GM12878 (cell line): ENCODE measurements around the gene DENND10. TPM values are rescaled to one million over a fixed set of nuclear protein-coding genes. Genes with fewer than 3 reads are reported as not detected.
A peak's percentile ranks its signal among the peaks of the same experiment; 100 is the strongest.

Source experiments
- ATAC-seq: fragments of 200-7000 bp; cut with Tn5 transposase; 3 replicates; pipeline ENCODE4 v1.9.1; 2020; ENCODE audit warnings: mild to moderate bottlenecking, moderate library complexity
- BruUV-seq: library from RNA; stranded (reverse); fragments of 400-500 nt; replicated peaks from 2 replicates; lab custom pipeline; 2021; lab: Mats Ljungman, UMichigan
- CTCF ChIA-PET: fragments of 300-600 bp; sonication (Branson Sonifier 250); formaldehyde crosslinking; extraction: SDS; loops from one replicate; lab custom pipeline; 2021; ENCODE audit warnings: inconsistent platforms; lab: Yijun Ruan, JAX
- POLR2A ChIA-PET: fragments of 350-600 bp; formaldehyde crosslinking; extraction: SDS; loops from one replicate; lab custom pipeline; 2021; ENCODE audit warnings: inconsistent platforms; lab: Charles Lee
- RAD21 ChIA-PET: fragments of 300-600 bp; sonication (Branson Sonifier 250); formaldehyde crosslinking; loops from one replicate; lab custom pipeline; 2023; ENCODE audit warnings: antibody characterized with exemption; ENCODE audit not compliant: unreplicated experiment; lab: Charles Lee
- SMC1A ChIA-PET: fragments of 300-600 bp; sonication (Branson Sonifier 250); formaldehyde crosslinking; loops from one replicate; lab custom pipeline; 2023; ENCODE audit not compliant: unreplicated experiment, uncharacterized antibody; lab: Charles Lee
- DNase-seq: peaks from one replicate; pipeline ENCODE4 v3.0.0-alpha.2; 2011; ENCODE audit warnings: low read depth, low spot score
- FAIRE-seq: peaks from 3 replicates; lab custom pipeline; 2011; peaks lifted over from hg19 to GRCh38; lab: Jason Lieb, UNC
- H2AFZ ChIP-seq: 2 replicates; pipeline ENCODE4 v1.6.0; 2011; ENCODE audit warnings: low read depth, low read length, control low read depth; ENCODE audit not compliant: control insufficient read depth
- H3K27ac ChIP-seq: 2 replicates; pipeline ENCODE4 v1.5.1; 2011; ENCODE audit warnings: control low read depth; ENCODE audit not compliant: control insufficient read depth, insufficient read depth
- H3K27me3 ChIP-seq, 2 experiments: replicated peaks in 1 of 2; 2 replicates each; pipeline versions ENCODE4 v1.6.0 to v1.6.1; 2011; ENCODE audit warnings: low read length in 1 of 2; ENCODE audit not compliant: control insufficient read depth in 2 of 2, insufficient read depth in 2 of 2
- H3K36me3 ChIP-seq, 2 experiments: 2 replicates each; pipeline ENCODE4 v1.5.1; 2011; ENCODE audit warnings: low read length in 1 of 2; ENCODE audit not compliant: control insufficient read depth in 2 of 2, insufficient read depth in 2 of 2
- H3K4me1 ChIP-seq: 2 replicates; pipeline ENCODE4 v1.6.1; 2011; ENCODE audit warnings: mild to moderate bottlenecking, low read length, moderate library complexity, mixed read lengths; ENCODE audit not compliant: control insufficient read depth, insufficient read depth
- H3K4me2 ChIP-seq: 2 replicates; pipeline ENCODE4 v1.6.0; 2011; ENCODE audit warnings: control low read depth; ENCODE audit not compliant: control insufficient read depth, insufficient read depth
- H3K4me3 ChIP-seq: fragments of 200-600 bp; sonication (generic); 2 replicates; pipeline ENCODE4 v1.5.1; 2016
- H3K79me2 ChIP-seq: 2 replicates; pipeline ENCODE4 v1.6.0; 2011; ENCODE audit warnings: low read length; ENCODE audit not compliant: control insufficient read depth, insufficient read depth
- H3K9ac ChIP-seq: 2 replicates; pipeline ENCODE4 v1.8.0; 2011; ENCODE audit warnings: low read length, control low read depth, mixed read lengths; ENCODE audit not compliant: control insufficient read depth, insufficient read depth
- H3K9me3 ChIP-seq: replicated peaks from 3 replicates; pipeline ENCODE4 v1.5.1; 2011; ENCODE audit warnings: mild to moderate bottlenecking, low read length; ENCODE audit not compliant: control insufficient read depth, insufficient read depth
- H4K20me1 ChIP-seq: 2 replicates; pipeline ENCODE4 v1.6.0; 2011; ENCODE audit not compliant: control insufficient read depth, insufficient read depth
- CBFB ChIP-seq: IDR thresholded peaks from 2 replicates; pipeline ENCODE4 v1.6.1; 2016; ENCODE audit warnings: antibody characterized with exemption, low read depth
- HDAC6 ChIP-seq: fragments of 200-600 bp; sonication (generic); IDR thresholded peaks from one replicate; pipeline ENCODE4 v1.8.0; 2017; ENCODE audit warnings: antibody characterized with exemption; ENCODE audit not compliant: unreplicated experiment
- KAT2A ChIP-seq: conservative IDR thresholded peaks from 2 replicates; pipeline ENCODE4 v1.6.1; 2011; ENCODE audit warnings: low read depth, low read length; ENCODE audit not compliant: control insufficient read depth
- NFYB ChIP-seq: IDR thresholded peaks from 2 replicates; pipeline ENCODE4 v1.6.1; 2011; ENCODE audit warnings: low read depth, mild to moderate bottlenecking, low read length, improper control_type of control experiment, moderate library complexity; ENCODE audit not compliant: insufficient read depth
- NR2F1 ChIP-seq: fragments of 450-650 bp; conservative IDR thresholded peaks from 2 replicates; pipeline ENCODE4 v1.6.1; 2017; ENCODE audit warnings: mild to moderate bottlenecking
- TCF12 ChIP-seq: IDR thresholded peaks from 2 replicates; pipeline ENCODE4 v1.6.1; 2011; ENCODE audit warnings: low read depth, mild to moderate bottlenecking, low read length
- ZNF274 ChIP-seq: IDR thresholded peaks from one replicate; pipeline ENCODE4 v1.8.0; 2011; ENCODE audit not compliant: insufficient read length, insufficient read depth
- WGBS: methylation state at CpG from one replicate; pipeline ENCODE4 v1.1.6; 2016; ENCODE audit warnings: low lambda C conversion rate; ENCODE audit not compliant: insufficient replicate concordance, insufficient coverage; ENCODE audit errors: missing lambda C conversion rate; 5-methylcytosine and 5-hydroxymethylcytosine counted together
- in situ Hi-C: fragments of 300-500 bp; cut with MboI; formaldehyde crosslinking; loops from 9 replicates; pipeline ENCODE4 v1.14.3; 2018; ENCODE audit warnings: mixed read lengths
- intact Hi-C: fragments of 100-400 bp; cut with micrococcal nuclease; formaldehyde crosslinking; loops from one replicate; pipeline ENCODE4 v1.14.2; 2022; ENCODE audit not compliant: unreplicated experiment
- polyA plus RNA-seq, 11 experiments: library from polyadenylated mRNA; depleted of rRNA in 4 of 11; unstranded in 6 of 11; stranded (reverse) in 5 of 11; fragments of >200 nt; fragmentation: Nextera tagmentation in 4 of 11; fragmentation: Illumina TruSeq in 1 of 11; extraction: Ambion mirVana in 4 of 11; extraction: Trizol in 1 of 11; gene quantifications; 1 replicate in 1 of 11; 2 replicates in 10 of 11; pipeline versions ENCODE4 v1.2.1 to v1.2.3, GENCODE V29; 2011 to 2016; ENCODE audit warnings: inconsistent platforms in 2 of 11, missing spikeins in 2 of 11, low read depth in 1 of 11
- total RNA-seq, 4 experiments: library from RNA; depleted of rRNA in 3 of 4; stranded (reverse); fragments of >200 nt in 3 of 4; fragmentation: Illumina TruSeq in 1 of 4; extraction: Trizol in 1 of 4; gene quantifications; 2 replicates each; pipeline versions ENCODE4 v1.2.1 to v1.2.3, GENCODE V29; 2013 to 2021
- TF ChIP-seq, protein P1 (sequence below): fragments of 450-650 bp; IDR thresholded peaks from 2 replicates; pipeline ENCODE4 v1.6.1; 2014; ENCODE audit warnings: mild to moderate bottlenecking
- TF ChIP-seq, protein P2 (sequence below): fragments of 450-650 bp; IDR thresholded peaks from 2 replicates; pipeline ENCODE4 v1.6.1; 2017; ENCODE audit warnings: low read depth, mild to moderate bottlenecking, moderate library complexity

The DENND10 gene
- total and polyA plus RNA-seq, 10 of the 15 experiments (the other 5 are each of a cell fraction or from before 2014, with no cell fraction given): 21.5 to 39.8 (median 26.2) TPM

DNA sequence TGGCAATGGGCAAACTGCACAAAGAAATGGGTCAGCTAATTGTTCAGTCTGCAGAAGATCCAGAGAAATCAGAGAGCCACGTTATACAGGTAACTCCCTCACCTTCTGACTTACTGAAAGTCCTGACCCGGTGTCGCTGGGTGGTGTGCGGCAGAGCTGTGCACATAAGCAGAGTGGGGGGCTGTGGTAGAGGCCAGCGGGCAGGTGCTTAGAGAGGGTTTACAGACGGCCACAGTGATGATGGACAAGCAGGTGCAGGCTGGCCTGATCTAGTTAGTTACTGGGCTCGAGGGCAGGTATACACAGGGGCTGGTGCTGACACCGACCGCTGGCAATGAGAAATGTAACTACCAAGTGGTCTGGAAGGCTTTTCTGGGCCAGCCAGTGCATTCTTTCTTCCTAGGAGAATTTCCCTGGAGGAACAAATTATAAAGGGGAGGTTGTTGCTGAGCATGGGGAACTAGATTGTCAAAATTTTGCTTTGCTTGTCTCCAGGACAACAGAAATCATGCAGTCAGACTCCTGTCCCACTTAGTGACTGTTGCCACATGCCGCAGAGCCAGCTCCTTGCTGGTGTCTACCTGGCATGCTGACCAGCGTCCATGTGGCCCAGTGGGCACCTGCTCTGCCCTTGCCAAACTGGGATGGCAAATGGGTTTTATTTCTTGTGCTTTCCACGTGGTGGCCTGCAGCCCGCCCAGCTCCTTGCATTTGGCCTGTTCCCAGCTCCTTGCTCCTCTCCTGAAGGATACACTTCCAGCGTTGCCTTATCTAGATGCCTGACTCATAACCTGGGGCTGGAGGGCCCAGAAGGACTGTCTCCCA, 28.8 kb downstream of the DENND10 start:
- RAD21 ChIA-PET: interaction anchor here (0.9 to 1.7 kb wide), 6 partner anchors 13 to 66 kb away, joined by 3 to 13 read pairs (median 7); partner anchors contain the start of genes DENND10 and PRDX3
- Histone ChIP-seq H3K4me3 (no peak overlapping the region), H3K79me2 (no peaks in the 10 kb centered on the region), H3K36me3 (peaks cover 0 to 5% of the 10 kb centered on the region in 2 experiments; a peak in 2 of 4 replicates), H3K4me2 (no peak overlapping the region), H2AFZ (no peak overlapping the region), H3K27ac (peak overlapping the region; percentile 76; the same call in 1 of the 2 replicates), H3K4me1 (peaks cover 14% of the 10 kb centered on the region), H3K27me3 (no peaks in the 10 kb centered on the region), H3K9ac (no peak overlapping the region), H4K20me1 (no peaks in the 10 kb centered on the region), H3K9me3 (no peaks in the 10 kb centered on the region)
- BruUV-seq: no TSS peak
- FAIRE-seq (no peak), ATAC-seq (no peak), DNase-seq (no peak)
- TF ChIP-seq, protein P1, sequence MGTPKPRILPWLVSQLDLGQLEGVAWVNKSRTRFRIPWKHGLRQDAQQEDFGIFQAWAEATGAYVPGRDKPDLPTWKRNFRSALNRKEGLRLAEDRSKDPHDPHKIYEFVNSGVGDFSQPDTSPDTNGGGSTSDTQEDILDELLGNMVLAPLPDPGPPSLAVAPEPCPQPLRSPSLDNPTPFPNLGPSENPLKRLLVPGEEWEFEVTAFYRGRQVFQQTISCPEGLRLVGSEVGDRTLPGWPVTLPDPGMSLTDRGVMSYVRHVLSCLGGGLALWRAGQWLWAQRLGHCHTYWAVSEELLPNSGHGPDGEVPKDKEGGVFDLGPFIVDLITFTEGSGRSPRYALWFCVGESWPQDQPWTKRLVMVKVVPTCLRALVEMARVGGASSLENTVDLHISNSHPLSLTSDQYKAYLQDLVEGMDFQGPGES: no peak
- TF ChIP-seq NR2F1 (no peak), CBFB (no peak), TCF12 (no peak), ZNF274 (no peak), KAT2A (no peak), HDAC6 (no peak), NFYB (no peak)
- TF ChIP-seq, protein P2, sequence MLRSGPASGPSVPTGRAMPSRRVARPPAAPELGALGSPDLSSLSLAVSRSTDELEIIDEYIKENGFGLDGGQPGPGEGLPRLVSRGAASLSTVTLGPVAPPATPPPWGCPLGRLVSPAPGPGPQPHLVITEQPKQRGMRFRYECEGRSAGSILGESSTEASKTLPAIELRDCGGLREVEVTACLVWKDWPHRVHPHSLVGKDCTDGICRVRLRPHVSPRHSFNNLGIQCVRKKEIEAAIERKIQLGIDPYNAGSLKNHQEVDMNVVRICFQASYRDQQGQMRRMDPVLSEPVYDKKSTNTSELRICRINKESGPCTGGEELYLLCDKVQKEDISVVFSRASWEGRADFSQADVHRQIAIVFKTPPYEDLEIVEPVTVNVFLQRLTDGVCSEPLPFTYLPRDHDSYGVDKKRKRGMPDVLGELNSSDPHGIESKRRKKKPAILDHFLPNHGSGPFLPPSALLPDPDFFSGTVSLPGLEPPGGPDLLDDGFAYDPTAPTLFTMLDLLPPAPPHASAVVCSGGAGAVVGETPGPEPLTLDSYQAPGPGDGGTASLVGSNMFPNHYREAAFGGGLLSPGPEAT: no peak
- CTCF ChIA-PET: interaction anchor here (0.6 to 1.6 kb wide), 2 partner anchors 14 to 74 kb away, joined by 4 to 5 read pairs; no protein-coding TSS in a partner anchor
- intact Hi-C loops (no loop called here), in situ Hi-C loops (no loop called here)
- POLR2A ChIA-PET: interaction anchor here (0.6 to 1.9 kb wide), 5 partner anchors 13 to 345 kb away, joined by 3 to 8 read pairs (median 4); partner anchors contain the start of gene DENND10
- WGBS: over 99% methylated on average over 14 of the region's 14 CpGs
- SMC1A ChIA-PET: interaction anchor here (0.8 to 2.4 kb wide), 5 partner anchors 17 to 79 kb away, joined by 3 to 10 read pairs (median 7); no protein-coding TSS in a partner anchor
